K562 (cell line): ENCODE results near the gene KCNJ13. TPM values are rescaled to one million over a fixed set of nuclear protein-coding genes. Genes with fewer than 3 reads are reported as not detected.
"Not testable (repeated sequence)": the region's sequence is repeated elsewhere in the genome, so short reads cannot be mapped to it uniquely, and the experiment has no call there.

ENCODE experiments used
- ATAC-seq: fragments of 200-7000 bp; cut with Tn5 transposase; 3 replicates; pipeline ENCODE4 v1.9.1; 2020; ENCODE audit warnings: moderate library complexity
- BruUV-seq: library from RNA; stranded (reverse); fragments of 400-500 nt; replicated peaks from 2 replicates; lab custom pipeline; 2021; lab: Mats Ljungman, UMichigan
- CTCF ChIA-PET: fragments of 300-600 bp; formaldehyde crosslinking; extraction: SDS; loops from one replicate; lab custom pipeline; 2021; ENCODE audit warnings: low intra/inter-chr PET ratio; lab: Yijun Ruan, JAX
- POLR2A ChIA-PET: fragments of 300-600, 350-650 bp; sonication (Branson Sonifier 250); formaldehyde crosslinking; extraction: SDS; loops from one replicate; lab custom pipeline; 2021; ENCODE audit warnings: antibody characterized with exemption, inconsistent platforms; lab: Yijun Ruan, JAX
- DNase-seq, 4 experiments: peaks; one replicate each; pipeline versions ENCODE4 v3.0.0 to v3.0.0-alpha.2; 2011 to 2018; ENCODE audit warnings: low spot score in 3 of 4, mixed read lengths in 3 of 4; ENCODE audit errors: extremely low read depth in 1 of 4
- FAIRE-seq: peaks from 2 replicates; lab custom pipeline; 2011; peaks lifted over from hg19 to GRCh38; lab: Jason Lieb, UNC
- H2AFZ ChIP-seq: 2 replicates; pipeline ENCODE4 v1.6.0; 2011; ENCODE audit warnings: low read depth, low read length, control low read depth, inconsistent platforms
- H3K27ac ChIP-seq: fragments of 200-600 bp; 3 replicates; pipeline ENCODE4 v1.8.0; 2011; ENCODE audit warnings: low read depth, mild to moderate bottlenecking, control low read depth, inconsistent platforms, low read length, moderate library complexity, mixed read lengths; ENCODE audit errors: extremely low read depth
- H3K27me3 ChIP-seq, 2 experiments: fragments of 300-600 bp in 1 of 2; 2 replicates in 1 of 2; 3 replicates in 1 of 2; pipeline versions ENCODE4 v1.6.0 to v1.8.0; 2011; ENCODE audit warnings: inconsistent platforms in 2 of 2, low read length in 2 of 2, mild to moderate bottlenecking in 1 of 2, mixed read lengths in 1 of 2, moderate library complexity in 1 of 2; ENCODE audit not compliant: control insufficient read depth in 2 of 2, insufficient read depth in 2 of 2
- H3K36me3 ChIP-seq: fragments of 300-600 bp; 3 replicates; pipeline ENCODE4 v1.8.0; 2011; ENCODE audit warnings: mild to moderate bottlenecking, low read length, inconsistent platforms; ENCODE audit not compliant: control insufficient read depth, insufficient read depth
- H3K4me1 ChIP-seq, 2 experiments: fragments of 200-600 bp in 1 of 2; replicated peaks in 1 of 2; 2 replicates in 1 of 2; 3 replicates in 1 of 2; pipeline versions ENCODE4 v1.5.1 to v1.8.0; 2011; ENCODE audit warnings: inconsistent platforms in 2 of 2, low read length in 2 of 2, mild to moderate bottlenecking in 1 of 2, mixed read lengths in 1 of 2, moderate library complexity in 1 of 2; ENCODE audit not compliant: control insufficient read depth in 2 of 2, insufficient read depth in 2 of 2
- H3K4me2 ChIP-seq: 2 replicates; pipeline ENCODE4 v1.6.1; 2011; ENCODE audit warnings: low read length, control low read depth, inconsistent platforms, mixed read lengths; ENCODE audit not compliant: insufficient read depth
- H3K4me3 ChIP-seq: fragments of 200-600 bp; sonication (generic), shearing (Covaris generic); 2 replicates; pipeline ENCODE4 v1.5.1; 2016; ENCODE audit warnings: control low read depth, inconsistent platforms
- H3K79me2 ChIP-seq: fragments of 200-600 bp; 3 replicates; pipeline ENCODE4 v1.8.0; 2011; ENCODE audit warnings: low read length, inconsistent platforms; ENCODE audit not compliant: control insufficient read depth, insufficient read depth
- H3K9ac ChIP-seq, 2 experiments: 2 replicates each; pipeline versions ENCODE4 v1.6.0 to v1.6.1; 2011; ENCODE audit warnings: low read depth in 2 of 2, low read length in 2 of 2, control low read depth in 1 of 2, inconsistent platforms in 1 of 2, mild to moderate bottlenecking in 1 of 2, mixed read lengths in 1 of 2; ENCODE audit not compliant: insufficient read depth in 1 of 2
- H3K9me1 ChIP-seq: one replicate; pipeline ENCODE4 v1.6.0; 2011; ENCODE audit warnings: inconsistent platforms, mild to moderate bottlenecking, low read length, moderate library complexity; ENCODE audit not compliant: control insufficient read depth, insufficient read depth
- H3K9me3 ChIP-seq: replicated peaks from 2 replicates; pipeline ENCODE4 v1.5.1; 2011; ENCODE audit warnings: low read depth, low read length, inconsistent platforms; ENCODE audit not compliant: control insufficient read depth, insufficient read depth
- H4K20me1 ChIP-seq: replicated peaks from 2 replicates; pipeline ENCODE4 v1.6.1; 2011; ENCODE audit warnings: low read length, inconsistent platforms, mixed read lengths; ENCODE audit not compliant: control insufficient read depth, insufficient read depth
- CTCFL ChIP-seq: IDR thresholded peaks from 2 replicates; pipeline ENCODE4 v1.6.1; 2011; ENCODE audit warnings: borderline replicate concordance, low read depth, mild to moderate bottlenecking, moderate library complexity, low read length; ENCODE audit not compliant: insufficient read depth, poor library complexity, severe bottlenecking
- PPARD ChIP-seq: fragments of 250-450 bp; sonication (Bioruptor Pico); IDR thresholded peaks from 2 replicates; pipeline ENCODE4 v1.8.0; 2022; ENCODE audit warnings: inconsistent platforms, mild to moderate bottlenecking, moderate library complexity
- RBM25 ChIP-seq: fragments of 200-400 bp; formaldehyde crosslinking; IDR thresholded peaks from 2 replicates; pipeline ENCODE4 v1.6.1; 2018; ENCODE audit warnings: low read length, low read depth, moderate library complexity; ENCODE audit not compliant: severe bottlenecking
- ZNF146 ChIP-seq: IDR thresholded peaks from one replicate; pipeline ENCODE4 v1.6.1; 2018; ENCODE audit warnings: missing compliant biosample characterization; ENCODE audit not compliant: unreplicated experiment
- in situ Hi-C: fragments of 300-500 bp; cut with MboI; formaldehyde crosslinking; loops from 4 replicates; pipeline ENCODE4 v1.15.0; 2018; ENCODE audit warnings: inconsistent platforms, mixed read lengths
- intact Hi-C: fragments of 100-400 bp; cut with micrococcal nuclease; formaldehyde crosslinking; loops from 2 replicates; pipeline ENCODE4 v1.14.2; 2022
- polyA plus RNA-seq, 8 experiments: library from polyadenylated mRNA; depleted of rRNA in 4 of 8; stranded (reverse) in 5 of 8; unstranded in 3 of 8; fragments of >200 nt; fragmentation: Nextera tagmentation in 2 of 8; fragmentation: Illumina TruSeq in 1 of 8; extraction: Ambion mirVana in 2 of 8; extraction: Trizol in 1 of 8; gene quantifications; 2 replicates each; pipeline versions ENCODE4 v1.2.1 to v1.2.3, GENCODE V29; 2011 to 2014; ENCODE audit warnings: inconsistent platforms in 1 of 8, missing spikeins in 1 of 8
- small RNA-seq: library from RNA; depleted of rRNA; stranded (forward); fragments of <200 nt; gene quantifications from one replicate; pipeline ENCODE3, GENCODE V24; 2014
- total RNA-seq, 7 experiments: library from RNA; depleted of rRNA in 6 of 7; stranded (reverse); fragments of >200 nt in 6 of 7; fragmentation: Illumina TruSeq in 2 of 7; extraction: Trizol in 2 of 7; gene quantifications; 2 replicates each; pipeline versions ENCODE4 v1.2.1 to v1.2.3, GENCODE V29; 2011 to 2021; ENCODE audit warnings: low replicate concordance in 1 of 7

KCNJ13 gene
- total and polyA plus RNA-seq, 9 of the 15 experiments (the other 6 are each of a cell fraction or from before 2014, with no cell fraction given): 0.45 TPM; not detected in 8

- TF ChIP-seq CTCFL: no peak
- no peak for TF ChIP-seq PPARD (CRISPR knock-in tag)
- TF ChIP-seq, all 486 proteins: peak for 0
Observed at GRCh38 chr2:232721261-232721660, 55.1 kb downstream of the KCNJ13 start (continued).

- DNase-seq, intact Hi-C loops, FAIRE-seq, CTCF ChIA-PET, H3K9ac ChIP-seq, H3K9me3 ChIP-seq, H4K20me1 ChIP-seq, H3K4me2 ChIP-seq, H2AFZ ChIP-seq, POLR2A ChIA-PET, H3K27ac ChIP-seq, in situ Hi-C loops: not testable (repeated sequence)
- TF ChIP-seq ZNF146 (CRISPR knock-in tag): peak; percentile 85
- peak; percentile 8 for TF ChIP-seq RBM25
- TF ChIP-seq, all 486 proteins: peak for 2; not testable (repeated sequence) for 484
- not testable (repeated sequence) for H3K4me3 ChIP-seq, BruUV-seq, H3K9me1 ChIP-seq, ATAC-seq, H3K27me3 ChIP-seq, H3K4me1 ChIP-seq
- peaks cover 65% of the 10 kb centered on the region for H3K36me3 ChIP-seq
- H3K79me2 ChIP-seq: peaks cover 73% of the 10 kb centered on the region
Observed at GRCh38 chr2:232720056-232720455, 56.3 kb downstream of the KCNJ13 start.

Small RNA genes lying within 50 kb of the gene (small RNA-seq; reads per million reads assigned to genes)
- gene RNU6-107P: not detected

Other genes starting within 250 kb of the KCNJ13 start
- gene CHRNG, start 236.9 kb downstream of the KCNJ13 start, total RNA-seq (2014; rRNA removed): not detected in 2 replicates
- gene CHRNG, start 236.9 kb downstream of the KCNJ13 start, total RNA-seq (2014; rRNA removed; fragmentation: Illumina TruSeq; extraction: Trizol): not detected in 2 replicates
- gene CHRNG, start 236.9 kb downstream of the KCNJ13 start, total RNA-seq (2015; rRNA removed; fragmentation: Illumina TruSeq; extraction: Trizol): not detected in 2 replicates
- gene CHRNG, start 236.9 kb downstream of the KCNJ13 start, total RNA-seq (2021): not detected in 2 replicates
- not detected in 2 replicates for gene CHRNG, start 236.9 kb downstream of the KCNJ13 start, polyA plus RNA-seq (2011; rRNA removed)
- gene CHRNG, start 236.9 kb downstream of the KCNJ13 start, polyA plus RNA-seq (2014; fragmentation: Illumina TruSeq; extraction: Trizol): not detected in 2 replicates
- gene CHRNG, start 236.9 kb downstream of the KCNJ13 start, polyA plus RNA-seq (2014; fragmentation: Nextera tagmentation; extraction: Ambion mirVana): not detected
- gene CHRNG, start 236.9 kb downstream of the KCNJ13 start, polyA plus RNA-seq (2014; rRNA removed): not detected in 2 replicates
- gene TIGD1, start 226.0 kb downstream of the KCNJ13 start, total RNA-seq (2014; rRNA removed): 5.4 and 6.4 TPM in 2 replicates
- gene TIGD1, start 226.0 kb downstream of the KCNJ13 start, total RNA-seq (2014; rRNA removed; fragmentation: Illumina TruSeq; extraction: Trizol): 7.7 and 8.9 TPM in 2 replicates
- gene TIGD1, start 226.0 kb downstream of the KCNJ13 start, total RNA-seq (2015; rRNA removed; fragmentation: Illumina TruSeq; extraction: Trizol): 6.3 and 6.4 TPM in 2 replicates
- gene TIGD1, start 226.0 kb downstream of the KCNJ13 start, total RNA-seq (2021): 7.0 and 7.1 TPM in 2 replicates
- gene TIGD1, start 226.0 kb downstream of the KCNJ13 start, polyA plus RNA-seq (2011; rRNA removed): 9.8 TPM in 2 replicates
- gene TIGD1, start 226.0 kb downstream of the KCNJ13 start, polyA plus RNA-seq (2014; fragmentation: Illumina TruSeq; extraction: Trizol): 6.6 and 7.0 TPM in 2 replicates
- gene TIGD1, start 226.0 kb downstream of the KCNJ13 start, polyA plus RNA-seq (2014; fragmentation: Nextera tagmentation; extraction: Ambion mirVana): 1 to 10 TPM; 2.0 to 5.4 TPM
- 9.0 and 10.1 TPM in 2 replicates for gene TIGD1, start 226.0 kb downstream of the KCNJ13 start, polyA plus RNA-seq (2014; rRNA removed)
- gene EIF4E2, start 225.9 kb downstream of the KCNJ13 start, total RNA-seq (2014; rRNA removed): 63.5 and 82.7 TPM in 2 replicates
- gene EIF4E2, start 225.9 kb downstream of the KCNJ13 start, total RNA-seq (2014; rRNA removed; fragmentation: Illumina TruSeq; extraction: Trizol): 81.0 and 96.4 TPM in 2 replicates
- 89.7 and 104 TPM in 2 replicates for gene EIF4E2, start 225.9 kb downstream of the KCNJ13 start, total RNA-seq (2015; rRNA removed; fragmentation: Illumina TruSeq; extraction: Trizol)
- gene EIF4E2, start 225.9 kb downstream of the KCNJ13 start, total RNA-seq (2021): 51.3 and 53.9 TPM in 2 replicates
- gene EIF4E2, start 225.9 kb downstream of the KCNJ13 start, polyA plus RNA-seq (2011; rRNA removed): 17.8 and 33.9 TPM in 2 replicates
- gene EIF4E2, start 225.9 kb downstream of the KCNJ13 start, polyA plus RNA-seq (2014; fragmentation: Illumina TruSeq; extraction: Trizol): 85.4 and 89.1 TPM in 2 replicates
- gene EIF4E2, start 225.9 kb downstream of the KCNJ13 start, polyA plus RNA-seq (2014; fragmentation: Nextera tagmentation; extraction: Ambion mirVana): 100 to 1,000 TPM in 1 of 2 experiments, 10 to 100 TPM in 1; 77.5 to 169 TPM
- gene EIF4E2, start 225.9 kb downstream of the KCNJ13 start, polyA plus RNA-seq (2014; rRNA removed): 49.3 and 54.4 TPM in 2 replicates
- gene EFHD1, start 143.0 kb downstream of the KCNJ13 start, total RNA-seq (2014; rRNA removed): 1.7 and 2.4 TPM in 2 replicates
- gene EFHD1, start 143.0 kb downstream of the KCNJ13 start, total RNA-seq (2014; rRNA removed; fragmentation: Illumina TruSeq; extraction: Trizol): 1.7 and 2.0 TPM in 2 replicates
- 1.5 and 1.6 TPM in 2 replicates for gene EFHD1, start 143.0 kb downstream of the KCNJ13 start, total RNA-seq (2015; rRNA removed; fragmentation: Illumina TruSeq; extraction: Trizol)
- 5.1 and 5.2 TPM in 2 replicates for gene EFHD1, start 143.0 kb downstream of the KCNJ13 start, total RNA-seq (2021)
- gene EFHD1, start 143.0 kb downstream of the KCNJ13 start, polyA plus RNA-seq (2011; rRNA removed): 1.2 TPM in 2 replicates
- 5.9 and 9.1 TPM in 2 replicates for gene EFHD1, start 143.0 kb downstream of the KCNJ13 start, polyA plus RNA-seq (2014; fragmentation: Illumina TruSeq; extraction: Trizol)
- gene EFHD1, start 143.0 kb downstream of the KCNJ13 start, polyA plus RNA-seq (2014; fragmentation: Nextera tagmentation; extraction: Ambion mirVana): 1 to 10 TPM in 1 of 2 experiments, under 1 TPM in 1; 0.66 to 1.2 TPM
- gene EFHD1, start 143.0 kb downstream of the KCNJ13 start, polyA plus RNA-seq (2014; rRNA removed): 2.8 and 3.1 TPM in 2 replicates
- gene GIGYF2, start 79.2 kb downstream of the KCNJ13 start, total RNA-seq (2014; rRNA removed): 29.2 and 35.9 TPM in 2 replicates
- gene GIGYF2, start 79.2 kb downstream of the KCNJ13 start, total RNA-seq (2014; rRNA removed; fragmentation: Illumina TruSeq; extraction: Trizol): 50.6 and 51.9 TPM in 2 replicates
- 45.3 and 52.7 TPM in 2 replicates for gene GIGYF2, start 79.2 kb downstream of the KCNJ13 start, total RNA-seq (2015; rRNA removed; fragmentation: Illumina TruSeq; extraction: Trizol)
- gene GIGYF2, start 79.2 kb downstream of the KCNJ13 start, total RNA-seq (2021): 36.0 and 37.3 TPM in 2 replicates
- gene GIGYF2, start 79.2 kb downstream of the KCNJ13 start, polyA plus RNA-seq (2011; rRNA removed): 37.3 and 38.4 TPM in 2 replicates
- 32.6 and 34.0 TPM in 2 replicates for gene GIGYF2, start 79.2 kb downstream of the KCNJ13 start, polyA plus RNA-seq (2014; fragmentation: Illumina TruSeq; extraction: Trizol)
- 10 to 100 TPM; 12.7 to 16.8 TPM for gene GIGYF2, start 79.2 kb downstream of the KCNJ13 start, polyA plus RNA-seq (2014; fragmentation: Nextera tagmentation; extraction: Ambion mirVana)
- 32.4 and 34.9 TPM in 2 replicates for gene GIGYF2, start 79.2 kb downstream of the KCNJ13 start, polyA plus RNA-seq (2014; rRNA removed)
- gene SNORC, start 93.7 kb upstream of the KCNJ13 start, total RNA-seq (2014; rRNA removed): 0.23 and 2.0 TPM in 2 replicates
- gene SNORC, start 93.7 kb upstream of the KCNJ13 start, total RNA-seq (2014; rRNA removed; fragmentation: Illumina TruSeq; extraction: Trizol): 0.16 and 0.36 TPM in 2 replicates
- gene SNORC, start 93.7 kb upstream of the KCNJ13 start, total RNA-seq (2015; rRNA removed; fragmentation: Illumina TruSeq; extraction: Trizol): 0.41 and 0.72 TPM in 2 replicates
- gene SNORC, start 93.7 kb upstream of the KCNJ13 start, total RNA-seq (2021): 0.80 and 1.7 TPM in 2 replicates
- gene SNORC, start 93.7 kb upstream of the KCNJ13 start, polyA plus RNA-seq (2011; rRNA removed): 0.14 and 0.32 TPM in 2 replicates
- gene SNORC, start 93.7 kb upstream of the KCNJ13 start, polyA plus RNA-seq (2014; fragmentation: Illumina TruSeq; extraction: Trizol): 0.25 and 1.1 TPM in 2 replicates
- not detected for gene SNORC, start 93.7 kb upstream of the KCNJ13 start, polyA plus RNA-seq (2014; fragmentation: Nextera tagmentation; extraction: Ambion mirVana)
- gene SNORC, start 93.7 kb upstream of the KCNJ13 start, polyA plus RNA-seq (2014; rRNA removed): 0.42 and 2.5 TPM in 2 replicates
- gene NGEF, start 236.7 kb upstream of the KCNJ13 start, total RNA-seq (2014; rRNA removed): not detected in 2 replicates
- not detected in 2 replicates for gene NGEF, start 236.7 kb upstream of the KCNJ13 start, total RNA-seq (2014; rRNA removed; fragmentation: Illumina TruSeq; extraction: Trizol)
- gene NGEF, start 236.7 kb upstream of the KCNJ13 start, total RNA-seq (2015; rRNA removed; fragmentation: Illumina TruSeq; extraction: Trizol): not detected in 2 replicates
- gene NGEF, start 236.7 kb upstream of the KCNJ13 start, total RNA-seq (2021): 0.09 and 0.11 TPM in 2 replicates
- gene NGEF, start 236.7 kb upstream of the KCNJ13 start, polyA plus RNA-seq (2011; rRNA removed): 0.12 and 0.17 TPM in 2 replicates
- gene NGEF, start 236.7 kb upstream of the KCNJ13 start, polyA plus RNA-seq (2014; fragmentation: Illumina TruSeq; extraction: Trizol): 0.07 TPM in 1 of 2 replicates, not detected in the other
- not detected for gene NGEF, start 236.7 kb upstream of the KCNJ13 start, polyA plus RNA-seq (2014; fragmentation: Nextera tagmentation; extraction: Ambion mirVana)
- gene NGEF, start 236.7 kb upstream of the KCNJ13 start, polyA plus RNA-seq (2014; rRNA removed): 0.08 TPM in 1 of 2 replicates, not detected in the other